ENCODE results near the gene FARP2. TPM values are rescaled to one million over a fixed set of nuclear protein-coding genes. Genes with fewer than 3 reads are reported as not detected.

The FARP2 gene
- total RNA-seq, 1 donor from 2014 or later: 31.8 TPM

- Histone ChIP-seq H3K4me3 (ENCODE audit: low read depth, low read length) (no peak overlapping the region), H3K27me3 (ENCODE audit: control insufficient read depth, insufficient read depth, low read length) (no peaks in the 10 kb centered on the region), H3K36me3 (ENCODE audit: control insufficient read depth, insufficient read depth, low read length) (no peaks in the 10 kb centered on the region)
- no peak for DNase-seq (ENCODE audit: low read depth)
- TF ChIP-seq CTCF (IDR thresholded peaks at IDR 0.05; ENCODE audit: insufficient read depth, low read length, poor library complexity, severe bottlenecking): no peak
Observed at GRCh38 chr2:241485172-241485911, 129.3 kb downstream of the FARP2 start.

GRCh38 chr2:241489088-241489487 lies 133.0 kb downstream of the FARP2 start:
- DNase-seq (ENCODE audit: low read depth): no peak
- Histone ChIP-seq H3K4me3 (ENCODE audit: low read depth, low read length) (no peak overlapping the region), H3K27me3 (ENCODE audit: control insufficient read depth, insufficient read depth, low read length) (no peaks in the 10 kb centered on the region), H3K36me3 (ENCODE audit: control insufficient read depth, insufficient read depth, low read length) (no peaks in the 10 kb centered on the region)
- no peak for TF ChIP-seq CTCF (IDR thresholded peaks at IDR 0.05; ENCODE audit: insufficient read depth, low read length, poor library complexity, severe bottlenecking)

GRCh38 chr2:241489733-241490680 lies 133.9 kb downstream of the FARP2 start:
- peaks cover 1% of the 10 kb centered on the region for H3K36me3 ChIP-seq (ENCODE audit: control insufficient read depth, insufficient read depth, low read length)
- TF ChIP-seq CTCF (IDR thresholded peaks at IDR 0.05; ENCODE audit: insufficient read depth, low read length, poor library complexity, severe bottlenecking): no peak
- no peaks in the 10 kb centered on the region for H3K27me3 ChIP-seq (ENCODE audit: control insufficient read depth, insufficient read depth, low read length)
- no peak overlapping the region for H3K4me3 ChIP-seq (ENCODE audit: low read depth, low read length)
- DNase-seq (ENCODE audit: low read depth): no peak

GRCh38 chr2:241490825-241491506 lies 134.9 kb downstream of the FARP2 start:
- Histone ChIP-seq H3K27me3 (ENCODE audit: control insufficient read depth, insufficient read depth, low read length) (no peaks in the 10 kb centered on the region), H3K4me3 (ENCODE audit: low read depth, low read length) (no peak overlapping the region), H3K36me3 (ENCODE audit: control insufficient read depth, insufficient read depth, low read length) (peaks cover 1% of the 10 kb centered on the region)
- no peak for TF ChIP-seq CTCF (IDR thresholded peaks at IDR 0.05; ENCODE audit: insufficient read depth, low read length, poor library complexity, severe bottlenecking)
- no peak for DNase-seq (ENCODE audit: low read depth)

DNA sequence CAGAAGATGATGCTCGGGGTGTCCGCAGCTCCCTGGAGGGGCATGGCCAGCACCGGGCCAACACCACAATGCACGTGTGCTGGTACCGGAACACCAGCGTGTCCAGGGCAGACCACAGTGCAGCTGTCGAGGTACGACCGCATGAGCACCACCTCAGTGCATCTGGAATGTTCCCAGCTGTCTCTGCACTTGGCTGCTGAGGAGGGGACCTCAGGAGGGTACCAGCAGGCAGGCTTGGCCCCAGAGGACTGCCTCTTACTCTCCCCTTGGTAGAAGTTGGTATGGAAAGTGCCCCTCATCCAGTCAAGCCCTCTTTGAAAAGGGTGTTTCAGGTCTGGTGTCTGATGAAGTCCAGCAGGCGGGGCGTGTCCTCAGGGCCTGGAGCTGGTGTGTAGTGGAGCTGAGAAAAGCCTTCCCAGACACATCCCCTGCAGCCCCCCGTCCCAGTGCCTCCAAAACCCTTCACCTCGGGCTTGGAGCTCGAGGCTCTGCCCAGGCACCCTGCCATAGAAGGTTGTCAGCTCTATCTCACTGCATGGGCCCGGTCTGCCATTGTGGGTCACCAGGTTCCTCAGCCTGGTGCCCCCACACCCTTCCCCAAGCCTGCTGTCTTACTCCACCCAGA lies 135.6 kb downstream of the FARP2 start:
- Histone ChIP-seq H3K36me3 (ENCODE audit: control insufficient read depth, insufficient read depth, low read length) (peaks cover 1% of the 10 kb centered on the region), H3K4me3 (ENCODE audit: low read depth, low read length) (no peak overlapping the region), H3K27me3 (ENCODE audit: control insufficient read depth, insufficient read depth, low read length) (no peaks in the 10 kb centered on the region)
- no peak for TF ChIP-seq CTCF (IDR thresholded peaks at IDR 0.05; ENCODE audit: insufficient read depth, low read length, poor library complexity, severe bottlenecking)
- no peak for DNase-seq (ENCODE audit: low read depth)

All from kidney epithelial cell (primary cell).